HG03469 (cell line): ENCODE data around the gene CD99L2.

ENCODE experiments used
- ATAC-seq: cut with Tn5 transposase; IDR thresholded peaks from one replicate; pipeline ENCODE4 v1.9.1; 2021; ENCODE audit warnings: mild to moderate bottlenecking, moderate library complexity, moderate number of reproducible peaks; ENCODE audit not compliant: unreplicated experiment

CD99L2 gene

GRCh38 chrX:150806827-150807226 lies 91.6 kb downstream of the CD99L2 start:
- ATAC-seq: no peak

- no peak for ATAC-seq
Observed at GRCh38 chrX:150805736-150806135, 92.7 kb downstream of the CD99L2 start.

DNA sequence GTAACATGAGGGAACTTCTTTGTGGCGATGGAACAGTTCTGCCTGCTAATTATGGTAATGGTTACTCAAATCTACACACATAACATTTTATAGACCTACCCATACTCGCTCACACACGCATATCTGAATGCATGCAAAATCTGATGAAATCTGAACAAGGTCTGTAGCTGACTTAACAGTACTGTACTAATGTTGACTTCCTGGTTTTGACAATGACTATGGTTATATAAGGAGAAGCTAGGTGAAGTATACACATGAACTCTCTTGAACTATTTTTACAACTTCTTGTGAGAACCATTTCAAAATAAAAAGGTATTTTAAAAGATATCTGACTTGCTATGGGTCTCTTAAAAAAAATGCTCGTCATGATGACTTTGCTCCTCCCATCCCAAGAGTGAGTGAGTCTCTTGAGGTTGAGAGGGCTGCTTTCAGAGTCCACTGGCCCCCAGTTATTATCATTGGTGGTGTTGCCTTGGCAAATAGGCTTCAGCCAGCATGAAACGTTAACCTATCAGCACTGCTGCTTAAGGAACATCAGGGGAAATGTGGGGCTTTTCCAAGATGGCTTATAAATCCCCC lies 105.4 kb downstream of the CD99L2 start:
- ATAC-seq: no peak

DNA sequence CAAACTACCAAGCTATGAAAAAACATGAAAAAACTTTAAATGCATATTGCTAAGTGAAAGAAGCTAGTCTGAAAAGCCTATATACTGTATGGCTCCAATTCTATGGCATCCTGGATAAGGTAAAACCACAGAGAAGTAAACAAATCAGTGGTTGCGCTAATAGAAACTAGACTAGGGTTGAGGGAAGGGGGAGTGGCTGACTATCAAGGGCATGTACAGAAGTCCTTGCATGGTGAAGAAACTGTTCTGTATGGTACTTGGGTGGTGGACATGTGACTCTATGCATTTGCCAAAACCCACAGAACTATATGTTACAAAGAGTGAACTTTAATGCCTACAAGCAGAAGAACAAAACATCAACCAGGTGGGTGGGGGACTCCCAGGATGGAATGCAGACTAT lies 108.4 kb downstream of the CD99L2 start:
- no peak for ATAC-seq

- no peak for ATAC-seq
Observed at GRCh38 chrX:150781677-150782076, 116.8 kb downstream of the CD99L2 start.

GRCh38 chrX:150779385-150779784 lies 119.1 kb downstream of the CD99L2 start:
- ATAC-seq: no peak

GRCh38 chrX:150777328-150777992 lies 121.0 kb downstream of the CD99L2 start:
- no peak for ATAC-seq

DNA sequence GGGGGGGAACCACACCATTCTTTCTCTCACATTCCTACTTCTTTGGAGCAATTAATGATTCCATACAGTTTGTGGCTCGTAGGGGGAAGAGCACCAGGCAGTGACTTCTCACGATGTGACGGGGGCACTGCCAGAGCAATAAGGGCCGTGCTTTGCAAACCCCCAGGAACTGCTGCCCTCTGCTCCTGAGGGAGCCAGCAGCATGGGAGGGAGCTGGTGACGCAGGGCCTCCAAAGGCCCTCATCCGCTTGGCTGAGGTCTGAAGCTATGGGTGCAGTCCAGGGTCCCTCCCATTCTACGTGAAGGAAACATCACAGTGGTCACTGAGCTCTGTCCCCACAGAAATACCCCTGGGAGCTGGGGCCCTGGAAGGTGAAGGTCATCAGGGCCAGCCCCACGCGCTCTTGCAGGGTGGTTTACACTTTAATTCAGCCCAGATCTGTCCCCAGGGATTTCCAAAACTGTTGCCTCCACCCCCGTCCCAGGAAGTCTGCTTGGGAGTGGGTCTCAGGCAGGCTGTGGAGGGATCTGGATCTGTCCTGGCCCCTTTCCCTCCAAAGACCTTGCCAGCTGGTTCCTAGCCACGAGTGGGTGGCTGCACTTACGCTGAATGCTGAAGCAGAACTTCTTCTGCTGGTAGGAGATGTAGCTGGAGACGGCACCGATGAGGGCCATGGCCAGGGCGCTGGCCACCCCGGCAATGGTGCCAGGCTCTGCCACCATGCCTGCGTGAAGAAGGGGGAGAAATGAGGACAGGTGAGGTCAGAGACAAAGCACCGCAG lies 122.7 kb downstream of the CD99L2 start:
- ATAC-seq: no peak

DNA sequence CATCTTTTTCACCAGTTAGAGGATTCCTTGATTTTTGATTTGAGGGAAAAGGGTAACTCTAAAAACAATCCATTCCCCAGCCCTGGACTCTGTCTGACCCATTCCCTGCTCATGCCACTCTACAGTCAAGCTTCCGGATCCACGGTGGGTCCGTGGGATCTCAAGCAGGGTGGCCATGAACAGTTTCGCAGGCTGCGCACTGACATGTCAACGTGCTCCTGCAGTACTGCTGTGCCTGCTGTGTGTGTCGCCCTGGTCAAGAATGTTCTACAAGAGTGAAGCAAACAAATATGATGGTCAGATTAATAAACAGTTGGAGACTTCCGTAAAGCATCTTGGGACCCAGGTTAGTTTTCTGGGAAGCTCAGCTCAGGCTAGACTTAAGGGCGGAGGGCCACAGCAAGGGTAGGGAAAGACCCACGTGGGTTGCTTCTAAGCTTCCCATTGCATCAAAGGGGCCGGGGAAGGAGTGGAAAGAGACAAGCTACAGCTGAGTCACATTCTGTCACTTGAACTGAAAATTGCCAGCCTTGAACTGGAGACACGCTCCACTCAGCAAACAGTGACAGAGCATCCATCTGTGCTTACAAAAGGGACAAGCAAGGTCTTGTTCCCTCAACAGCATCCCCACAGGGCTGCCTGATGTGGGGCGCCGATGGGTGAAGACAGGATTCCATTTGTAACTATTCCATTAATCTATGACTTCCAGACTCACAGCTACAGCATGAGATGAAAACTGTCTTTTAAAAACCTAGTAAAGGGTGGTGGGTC lies 123.5 kb downstream of the CD99L2 start:
- no peak for ATAC-seq

GRCh38 chrX:150773634-150774033 lies 124.8 kb downstream of the CD99L2 start:
- no peak for ATAC-seq

DNA sequence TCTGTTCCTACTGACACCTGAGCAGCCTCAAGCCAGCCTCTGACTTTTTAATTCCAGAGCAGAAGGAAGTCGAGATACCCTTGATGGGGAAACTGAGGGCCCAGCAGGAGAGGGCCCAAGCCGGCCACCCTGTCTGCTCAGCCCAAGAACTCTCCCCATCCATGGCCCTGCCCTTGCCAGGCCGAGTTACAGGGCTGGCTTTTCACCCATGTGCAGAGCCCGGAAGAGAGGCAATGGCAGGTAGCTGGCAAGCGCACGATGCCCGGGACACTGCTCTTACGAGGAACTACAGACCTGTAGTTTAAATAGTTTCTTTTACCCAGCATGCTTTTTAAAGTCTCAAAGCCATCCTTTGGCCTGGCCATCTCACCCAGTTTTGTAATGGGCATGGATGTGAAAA lies 125.4 kb downstream of the CD99L2 start:
- ATAC-seq: no peak

GRCh38 chrX:150772150-150772970 lies 126.1 kb downstream of the CD99L2 start:
- ATAC-seq: no peak

DNA sequence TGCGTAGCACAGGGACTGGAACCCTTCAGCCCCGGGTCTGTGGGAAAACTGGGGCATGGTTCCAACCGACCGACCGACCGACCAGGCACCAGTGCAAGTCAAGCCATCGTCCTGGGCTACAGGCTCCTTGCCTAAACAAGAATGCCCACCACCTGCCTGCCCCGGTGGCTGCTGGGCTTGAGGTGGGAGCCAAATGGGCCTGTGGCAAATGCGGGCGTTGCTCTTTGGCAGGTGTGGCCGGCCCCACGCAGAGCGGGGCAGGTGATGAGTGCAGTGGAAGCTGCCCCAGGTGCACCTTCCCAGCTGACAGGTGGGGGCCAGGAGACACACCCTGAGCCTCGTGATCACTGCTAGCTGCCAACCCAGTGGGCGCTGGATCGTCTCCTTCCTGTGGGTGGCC lies 127.4 kb downstream of the CD99L2 start:
- ATAC-seq: no peak

DNA sequence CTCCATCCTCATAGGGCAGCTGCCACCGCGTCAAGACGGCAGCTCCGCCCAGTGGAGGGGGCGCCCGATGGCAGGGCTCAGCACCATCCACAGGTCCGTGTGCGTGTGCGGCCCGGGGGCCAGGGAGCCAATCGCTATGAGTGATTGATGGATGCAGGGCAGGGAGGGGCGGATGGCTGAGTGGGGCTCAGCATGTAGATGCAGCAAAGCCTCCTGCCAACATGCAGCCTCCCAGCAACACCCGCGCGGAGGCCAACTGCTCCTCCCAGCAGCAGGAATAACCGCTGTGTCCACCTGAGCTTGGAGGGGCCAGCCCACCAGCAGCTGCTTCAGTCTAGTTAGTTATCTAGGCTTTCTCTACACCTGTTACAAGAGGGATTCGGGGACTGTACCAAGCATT lies 127.8 kb downstream of the CD99L2 start:
- no peak for ATAC-seq

DNA sequence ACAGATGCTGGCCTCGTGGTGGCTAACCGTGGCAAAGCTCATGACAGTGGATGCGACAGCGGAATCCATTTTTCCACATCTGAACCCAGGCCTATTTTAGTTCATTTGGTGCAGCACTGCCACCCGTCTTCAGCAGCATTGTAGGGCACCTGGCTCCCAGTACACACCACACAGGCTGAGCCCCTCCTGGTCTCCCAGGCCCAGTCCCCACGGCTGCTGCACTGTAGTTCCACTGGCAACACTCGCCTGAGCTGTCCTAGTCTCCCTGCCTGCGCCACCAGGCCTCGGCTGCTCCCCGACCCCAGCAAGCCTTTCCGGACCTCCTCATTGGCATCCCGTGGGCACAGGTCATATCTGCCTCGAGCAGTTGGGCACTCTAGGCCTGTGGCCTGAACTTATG lies 129.1 kb downstream of the CD99L2 start:
- ATAC-seq: no peak

DNA sequence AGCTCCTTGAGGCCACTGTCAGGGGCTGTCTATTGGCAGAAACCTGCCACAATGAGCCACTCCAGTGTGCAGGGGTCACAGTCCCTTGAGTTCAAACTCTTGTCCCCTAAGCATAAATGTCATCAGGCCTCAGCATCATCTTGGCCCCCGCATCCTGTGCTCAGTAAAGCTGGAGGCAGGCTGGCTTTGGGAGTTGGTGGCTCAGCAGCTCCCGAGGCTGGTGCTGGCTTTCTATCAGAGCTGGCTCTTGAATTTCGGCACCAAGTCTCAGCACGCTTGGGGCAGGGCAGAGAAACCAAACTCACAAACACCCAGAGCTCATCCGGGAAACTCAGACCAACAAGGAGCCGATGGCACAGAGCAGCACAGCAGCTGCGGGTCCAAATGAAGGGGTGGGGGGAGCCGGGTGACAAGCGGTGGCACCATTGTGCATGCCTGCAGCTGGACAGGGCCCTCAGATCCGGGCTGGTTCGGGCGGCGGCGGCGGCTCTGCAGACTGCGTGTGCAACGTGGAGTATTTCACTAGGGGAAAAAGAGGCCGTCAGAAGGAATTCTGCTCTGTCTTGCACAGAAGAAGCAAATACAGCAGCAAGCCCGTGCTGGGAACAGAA lies 129.8 kb downstream of the CD99L2 start:
- ATAC-seq: no peak

DNA sequence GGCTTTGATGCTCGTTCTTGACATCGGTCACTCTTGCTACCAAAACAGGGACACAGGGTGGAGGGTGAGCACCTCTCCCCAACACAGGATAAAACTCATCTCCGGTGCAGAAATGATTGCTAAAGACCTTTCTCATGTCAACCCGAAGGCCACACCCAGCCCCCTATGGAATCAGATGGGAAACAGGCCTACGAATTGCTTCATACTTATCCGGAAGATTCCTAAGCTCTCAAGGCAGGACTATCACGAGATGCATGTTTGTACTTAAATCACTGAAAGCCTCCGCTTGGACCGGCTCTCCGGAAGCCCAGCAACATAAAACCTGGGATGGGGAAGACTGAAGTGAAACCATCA lies 130.4 kb downstream of the CD99L2 start:
- ATAC-seq: no peak

DNA sequence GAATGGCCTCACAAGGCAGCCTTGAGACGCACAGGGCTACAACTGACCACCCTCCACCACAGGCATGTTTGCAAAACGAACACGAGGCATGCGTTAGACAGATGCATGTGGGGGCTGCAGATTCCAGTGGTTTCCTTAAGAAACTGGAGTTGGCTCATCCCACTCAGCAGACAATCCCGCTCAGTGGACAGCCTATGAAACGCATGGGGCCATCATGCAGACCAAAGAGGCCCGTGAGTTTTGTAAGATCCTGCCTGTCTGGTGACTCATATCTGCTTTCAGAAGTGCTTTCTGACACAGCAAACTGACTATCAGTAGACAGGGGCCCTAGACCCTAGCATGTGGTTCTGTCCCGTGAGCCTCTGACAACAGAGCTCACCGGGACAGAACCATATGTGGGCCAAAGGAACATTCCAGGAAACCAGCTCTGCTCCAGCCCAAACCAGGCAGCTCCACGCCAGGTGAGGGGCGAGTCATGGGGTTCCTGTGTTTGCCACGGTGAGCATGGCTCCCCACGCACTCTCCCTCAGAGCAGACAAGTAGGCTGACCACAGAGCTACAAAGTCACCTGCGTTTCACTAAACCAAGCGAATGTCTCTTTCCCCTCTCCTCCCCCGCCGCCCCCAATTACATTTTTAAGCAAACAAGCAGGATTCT lies 130.9 kb downstream of the CD99L2 start:
- no peak for ATAC-seq

GRCh38 chrX:150767045-150767395 lies 131.4 kb downstream of the CD99L2 start:
- no peak for ATAC-seq
